ENCODE measurements around the gene RNF32. TPM values are rescaled to one million over a fixed set of nuclear protein-coding genes. Genes with fewer than 3 reads are reported as not detected.

RNF32 gene
- total RNA-seq, 1 donor from 2014 or later, result 1.6 TPM

GRCh38 chr7:156603011-156603410, 37.6 kb upstream of the RNF32 start:
- Histone ChIP-seq H3K4me1 (ENCODE audit: insufficient read depth, low read length) (peaks cover under 1% of the 10 kb centered on the region), H3K79me2 (ENCODE audit: insufficient read depth, low read length) (no peaks in the 10 kb centered on the region), H2AFZ (ENCODE audit: low read depth, low read length) (no peak overlapping the region), H3K27ac (ENCODE audit: low read depth, low read length) (no peak overlapping the region), H3K27me3 (ENCODE audit: insufficient read depth, low read length) (no peaks in the 10 kb centered on the region), H3K4me2 (ENCODE audit: low read length) (no peak overlapping the region), H4K20me1 (ENCODE audit: insufficient read depth, low read length) (no peaks in the 10 kb centered on the region), H3K4me3 (ENCODE audit: insufficient read depth, low read depth, low read length) (no peak overlapping the region), H3K9me3 (ENCODE audit: insufficient read depth, low read depth, low read length) (no peaks in the 10 kb centered on the region), H3K36me3 (ENCODE audit: insufficient read depth, low read length) (no peaks in the 10 kb centered on the region), H3K9ac (ENCODE audit: low read length) (no peak overlapping the region)
- Mint-ChIP-seq H3K27me3 (ENCODE audit: low read depth, unreplicated experiment) (no peaks in the 10 kb centered on the region), H3K9me3 (ENCODE audit: unreplicated experiment) (no peaks in the 10 kb centered on the region), H3K27ac (ENCODE audit: unreplicated experiment) (no peak overlapping the region), H3K4me1 (ENCODE audit: low read depth, unreplicated experiment) (peaks cover 21% of the 10 kb centered on the region), H3K36me3 (ENCODE audit: low read depth, unreplicated experiment) (no peaks in the 10 kb centered on the region), H3K4me3 (ENCODE audit: unreplicated experiment) (no peak overlapping the region)
- FAIRE-seq, result no peak
- TF ChIP-seq CTCF (IDR thresholded peaks at IDR 0.05; ENCODE audit: insufficient read depth, low read depth, low read length), result no peak
- no peak for TF ChIP-seq EZH2 (IDR thresholded peaks at IDR 0.05; ENCODE audit: insufficient read depth, low read length)
- no peak for DNase-seq (ENCODE audit: low read depth)

GRCh38 chr7:156603629-156604028, 36.9 kb upstream of the RNF32 start:
- H3K27me3 ChIP-seq (ENCODE audit: insufficient read depth, low read length), result no peaks in the 10 kb centered on the region
- Mint-ChIP-seq H3K4me1 (ENCODE audit: low read depth, unreplicated experiment) (peaks cover 21% of the 10 kb centered on the region), H3K27ac (ENCODE audit: unreplicated experiment) (no peak overlapping the region), H3K4me3 (ENCODE audit: unreplicated experiment) (no peak overlapping the region), H3K9me3 (ENCODE audit: unreplicated experiment) (no peaks in the 10 kb centered on the region), H3K27me3 (ENCODE audit: low read depth, unreplicated experiment) (no peaks in the 10 kb centered on the region), H3K36me3 (ENCODE audit: low read depth, unreplicated experiment) (no peaks in the 10 kb centered on the region)
- H2AFZ ChIP-seq (ENCODE audit: low read depth, low read length), result no peak overlapping the region
- H3K4me3 ChIP-seq (ENCODE audit: insufficient read depth, low read depth, low read length), result no peak overlapping the region
- DNase-seq (ENCODE audit: low read depth) (no peak), FAIRE-seq (no peak)
- no peaks in the 10 kb centered on the region for H3K36me3 ChIP-seq (ENCODE audit: insufficient read depth, low read length)
- no peak overlapping the region for H3K27ac ChIP-seq (ENCODE audit: low read depth, low read length)
- H3K4me1 ChIP-seq (ENCODE audit: insufficient read depth, low read length), result peaks cover 3% of the 10 kb centered on the region
- H4K20me1 ChIP-seq (ENCODE audit: insufficient read depth, low read length), result no peaks in the 10 kb centered on the region
- H3K9ac ChIP-seq (ENCODE audit: low read length), result no peak overlapping the region
- no peak overlapping the region for H3K4me2 ChIP-seq (ENCODE audit: low read length)
- no peaks in the 10 kb centered on the region for H3K9me3 ChIP-seq (ENCODE audit: insufficient read depth, low read depth, low read length)
- no peak for TF ChIP-seq CTCF (IDR thresholded peaks at IDR 0.05; ENCODE audit: insufficient read depth, low read depth, low read length)
- no peak for TF ChIP-seq EZH2 (IDR thresholded peaks at IDR 0.05; ENCODE audit: insufficient read depth, low read length)
- no peaks in the 10 kb centered on the region for H3K79me2 ChIP-seq (ENCODE audit: insufficient read depth, low read length)

GRCh38 chr7:156604311-156604710, 36.3 kb upstream of the RNF32 start:
- Histone ChIP-seq H3K4me3 (ENCODE audit: insufficient read depth, low read depth, low read length) (no peak overlapping the region), H3K9ac (ENCODE audit: low read length) (no peak overlapping the region), H4K20me1 (ENCODE audit: insufficient read depth, low read length) (no peaks in the 10 kb centered on the region), H3K36me3 (ENCODE audit: insufficient read depth, low read length) (no peaks in the 10 kb centered on the region), H3K9me3 (ENCODE audit: insufficient read depth, low read depth, low read length) (no peaks in the 10 kb centered on the region), H3K4me2 (ENCODE audit: low read length) (no peak overlapping the region), H3K4me1 (ENCODE audit: insufficient read depth, low read length) (peaks cover 3% of the 10 kb centered on the region), H3K27me3 (ENCODE audit: insufficient read depth, low read length) (no peaks in the 10 kb centered on the region), H3K79me2 (ENCODE audit: insufficient read depth, low read length) (no peaks in the 10 kb centered on the region), H3K27ac (ENCODE audit: low read depth, low read length) (no peak overlapping the region), H2AFZ (ENCODE audit: low read depth, low read length) (no peak overlapping the region)
- no peaks in the 10 kb centered on the region for H3K36me3 Mint-ChIP-seq (ENCODE audit: low read depth, unreplicated experiment)
- peak; percentile 36 for DNase-seq (ENCODE audit: low read depth)
- H3K4me3 Mint-ChIP-seq (ENCODE audit: unreplicated experiment), result peak overlapping the region; percentile 16
- peaks cover 21% of the 10 kb centered on the region for H3K4me1 Mint-ChIP-seq (ENCODE audit: low read depth, unreplicated experiment)
- no peaks in the 10 kb centered on the region for H3K9me3 Mint-ChIP-seq (ENCODE audit: unreplicated experiment)
- peaks cover 2% of the 10 kb centered on the region for H3K27me3 Mint-ChIP-seq (ENCODE audit: low read depth, unreplicated experiment)
- FAIRE-seq, result no peak
- TF ChIP-seq CTCF (IDR thresholded peaks at IDR 0.05; ENCODE audit: insufficient read depth, low read depth, low read length) (no peak), EZH2 (IDR thresholded peaks at IDR 0.05; ENCODE audit: insufficient read depth, low read length) (no peak)
- H3K27ac Mint-ChIP-seq (ENCODE audit: unreplicated experiment), result no peak overlapping the region
